Epithelial cell of proximal tubule (primary cell): ENCODE measurements around the gene NSMCE4A. TPM values are rescaled to one million over a fixed set of nuclear protein-coding genes. Genes with fewer than 3 reads are reported as not detected.
"Not testable (repeated sequence)": the region's sequence is repeated elsewhere in the genome, so short reads cannot be mapped to it uniquely, and the experiment has no call there.

Source experiments
- DNase-seq: peaks from one replicate; pipeline ENCODE4 v3.0.0-alpha.2; 2011; ENCODE audit warnings: low read depth
- H3K4me3 ChIP-seq: 2 replicates; pipeline ENCODE4 v1.5.1; 2011; ENCODE audit warnings: low read depth, mild to moderate bottlenecking, low read length
- total RNA-seq: library from RNA; depleted of rRNA; stranded (reverse); fragments of >200 nt; gene quantifications from 2 replicates; pipeline ENCODE4 v1.2.3, GENCODE V29; 2015
- TF ChIP-seq, protein P1 (sequence below): conservative IDR thresholded peaks from 2 replicates; pipeline ENCODE4 v1.5.1; 2012; ENCODE audit warnings: low read depth, mild to moderate bottlenecking, low read length

The NSMCE4A gene
- total RNA-seq, 1 donor from 2014 or later: 62.4 TPM

GRCh38 chr10:121926671-121927317, 48.2 kb downstream of the NSMCE4A start:
- TF ChIP-seq, protein P1, sequence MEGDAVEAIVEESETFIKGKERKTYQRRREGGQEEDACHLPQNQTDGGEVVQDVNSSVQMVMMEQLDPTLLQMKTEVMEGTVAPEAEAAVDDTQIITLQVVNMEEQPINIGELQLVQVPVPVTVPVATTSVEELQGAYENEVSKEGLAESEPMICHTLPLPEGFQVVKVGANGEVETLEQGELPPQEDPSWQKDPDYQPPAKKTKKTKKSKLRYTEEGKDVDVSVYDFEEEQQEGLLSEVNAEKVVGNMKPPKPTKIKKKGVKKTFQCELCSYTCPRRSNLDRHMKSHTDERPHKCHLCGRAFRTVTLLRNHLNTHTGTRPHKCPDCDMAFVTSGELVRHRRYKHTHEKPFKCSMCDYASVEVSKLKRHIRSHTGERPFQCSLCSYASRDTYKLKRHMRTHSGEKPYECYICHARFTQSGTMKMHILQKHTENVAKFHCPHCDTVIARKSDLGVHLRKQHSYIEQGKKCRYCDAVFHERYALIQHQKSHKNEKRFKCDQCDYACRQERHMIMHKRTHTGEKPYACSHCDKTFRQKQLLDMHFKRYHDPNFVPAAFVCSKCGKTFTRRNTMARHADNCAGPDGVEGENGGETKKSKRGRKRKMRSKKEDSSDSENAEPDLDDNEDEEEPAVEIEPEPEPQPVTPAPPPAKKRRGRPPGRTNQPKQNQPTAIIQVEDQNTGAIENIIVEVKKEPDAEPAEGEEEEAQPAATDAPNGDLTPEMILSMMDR: no peak
- no peak for DNase-seq
- H3K4me3 ChIP-seq: peak overlapping the region; percentile 99

DNA sequence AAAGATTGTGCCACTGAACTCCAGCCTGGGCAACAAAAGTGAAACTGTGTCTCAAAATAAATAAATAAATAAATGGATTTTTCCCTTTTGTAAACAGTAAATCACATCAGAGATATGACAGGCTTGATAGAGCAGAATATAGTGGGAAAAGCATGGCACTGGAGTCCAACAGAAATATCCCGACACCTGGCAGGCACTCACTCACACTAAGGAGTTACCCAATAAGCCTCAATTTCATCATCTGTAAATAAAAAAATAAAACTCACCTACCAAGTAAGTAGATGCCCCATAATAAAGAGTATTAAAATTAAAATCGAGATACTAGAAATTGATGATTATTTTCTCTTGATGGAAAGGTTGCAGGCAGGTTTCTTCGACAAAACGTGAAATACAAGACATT, 48.9 kb downstream of the NSMCE4A start:
- peak overlapping the region; percentile 99 for H3K4me3 ChIP-seq
- DNase-seq: no peak
- TF ChIP-seq, protein P1: no peak

DNA sequence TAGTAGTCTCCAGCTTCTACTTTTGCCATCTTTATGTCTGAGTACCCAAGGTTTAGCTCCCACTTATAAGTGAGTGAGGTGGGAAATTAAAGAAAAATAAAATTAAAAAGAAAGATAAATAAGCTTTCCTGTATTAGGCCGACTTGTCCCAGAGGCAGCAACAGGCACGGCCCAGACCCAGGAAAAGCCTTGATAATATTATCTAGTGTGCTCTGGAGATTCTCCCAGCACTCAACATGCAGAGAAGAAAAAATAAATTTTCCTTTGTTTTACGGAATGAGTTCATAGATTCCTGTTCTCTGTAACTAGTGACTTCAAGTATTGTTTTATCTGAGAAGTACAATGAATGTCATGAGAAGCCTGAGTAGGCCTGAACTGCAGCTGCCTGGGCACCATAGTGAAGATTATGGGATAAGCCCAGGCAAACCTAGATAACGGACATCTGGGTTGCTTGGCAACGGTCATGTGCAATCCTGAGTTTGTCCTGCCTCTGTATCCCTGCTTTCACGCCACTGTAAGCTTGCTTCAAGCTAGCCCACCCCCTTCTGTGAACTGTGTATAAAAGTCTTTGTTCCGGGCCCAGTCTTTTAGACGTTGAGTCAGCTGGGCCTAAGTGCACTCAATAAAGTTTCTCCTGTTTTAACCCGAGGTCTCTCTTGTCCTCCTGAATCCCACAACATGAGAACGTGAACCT, 53.6 kb downstream of the NSMCE4A start:
- DNase-seq: no peak
- TF ChIP-seq, protein P1: no peak

GRCh38 chr10:121919666-121920065, 55.4 kb downstream of the NSMCE4A start:
- TF ChIP-seq, protein P1: no peak
- no peak for DNase-seq

More for the DNA sequence above, 53.6 kb downstream of the NSMCE4A start:
- no peak overlapping the region for H3K4me3 ChIP-seq

DNA sequence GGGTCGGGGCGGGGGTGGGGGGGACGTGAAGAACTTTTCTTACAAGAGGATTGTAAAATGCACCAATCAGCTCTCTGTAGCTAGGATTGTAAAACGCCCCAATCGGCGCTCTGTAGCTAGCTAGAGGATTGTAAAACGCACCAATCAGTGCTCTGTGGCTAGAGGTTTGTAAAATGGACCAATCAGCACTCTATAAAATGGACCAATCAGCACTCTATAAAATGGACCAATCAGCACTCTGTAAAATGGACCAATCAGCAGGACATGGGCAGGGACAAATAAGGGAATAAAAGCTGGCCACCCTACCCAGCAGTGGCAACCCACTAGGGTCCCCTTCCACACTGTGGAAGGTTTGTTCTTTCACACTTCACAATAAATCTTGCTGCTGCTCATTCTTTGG, 56.2 kb downstream of the NSMCE4A start:
- H3K4me3 ChIP-seq, DNase-seq: not testable (repeated sequence)

More at GRCh38 chr10:121919666-121920065, 55.4 kb downstream of the NSMCE4A start:
- no peak overlapping the region for H3K4me3 ChIP-seq

DNA sequence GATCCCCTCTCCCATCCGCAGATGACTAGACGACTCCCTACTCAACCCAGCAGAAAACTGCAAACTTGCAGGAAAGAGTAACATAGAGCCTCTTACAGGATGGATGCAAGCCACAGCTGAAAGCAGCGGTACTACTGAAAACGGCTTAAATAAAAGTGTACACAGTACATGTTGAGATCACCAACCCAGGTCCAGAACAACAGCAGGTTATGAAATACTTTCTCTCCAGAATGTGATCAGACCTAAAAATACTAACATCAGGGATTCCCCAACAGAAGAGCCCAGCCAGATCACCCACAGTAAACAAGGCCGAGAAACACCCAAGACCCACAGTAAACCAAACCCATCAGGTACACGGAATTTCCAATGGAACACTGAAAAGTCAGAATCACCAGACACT, 60.4 kb downstream of the NSMCE4A start:
- DNase-seq: no peak
- TF ChIP-seq, protein P1: no peak

DNA sequence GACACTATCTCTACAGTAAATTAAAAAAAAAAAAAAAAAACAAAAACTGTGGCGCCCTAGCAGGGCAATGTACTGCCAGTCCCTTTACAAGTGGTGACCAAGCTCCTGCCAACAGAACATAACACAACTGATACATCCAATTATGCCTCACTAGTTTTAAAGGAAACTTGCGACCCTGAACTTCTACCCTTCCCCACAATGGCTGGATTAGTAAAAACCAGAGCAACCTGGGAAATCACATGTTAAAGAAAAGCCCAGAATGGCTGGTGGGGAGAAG, 63.7 kb downstream of the NSMCE4A start:
- TF ChIP-seq, protein P1: no peak
- H3K4me3 ChIP-seq: no peak overlapping the region
- DNase-seq: no peak

More for the DNA sequence above, 60.4 kb downstream of the NSMCE4A start:
- H3K4me3 ChIP-seq: no peak overlapping the region
